Right lobe of liver (tissue), 4 donors: ENCODE measurements around the gene TPM2.

ENCODE experiments used
- CTCF ChIP-seq, 4 donors: fragments of 200-600 bp in 3 of 4; fragments of 450-650 bp in 1 of 4; IDR thresholded peaks; one replicate each; pipeline versions ENCODE4 v1.5.1 to v1.8.0; 2016 to 2022; ENCODE audit warnings: antibody characterized with exemption in 4 of 4, mild to moderate bottlenecking in 2 of 4
- POLR2A ChIP-seq: fragments of 450-650 bp; IDR thresholded peaks from one replicate; pipeline ENCODE4 v1.6.1; 2017; ENCODE audit warnings: antibody characterized with exemption, mild to moderate bottlenecking
- donor health status: DM: no; HTN: no; CAD: no.
- donor health status: DM: no; HTN: no; CAD: no.
- donor health status: DM: no; HTN: yes; CAD: no.

DNA sequence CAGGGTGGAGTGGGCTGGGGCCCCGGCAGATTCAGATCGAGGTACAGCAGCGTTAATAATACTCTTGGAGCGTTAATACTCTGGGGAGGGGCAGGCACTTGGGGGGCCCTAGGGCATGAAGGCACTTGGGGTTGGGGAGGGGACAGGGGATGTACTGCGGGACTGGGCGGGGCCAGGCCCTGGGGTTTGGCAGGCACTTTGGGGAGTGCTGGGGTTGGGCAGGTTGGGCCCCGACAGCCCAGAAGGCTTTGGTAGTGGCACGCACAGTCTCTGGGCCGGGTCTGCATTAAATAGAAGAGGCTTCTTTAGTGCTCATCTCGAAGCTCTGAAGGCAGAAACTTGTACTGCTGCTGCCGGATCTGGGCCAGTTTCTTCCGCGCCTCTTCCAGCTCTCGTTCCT is 7.8 kb upstream of the TPM2 start:
- TF ChIP-seq CTCF (IDR thresholded peaks at IDR 0.05): no peak
- no peak for TF ChIP-seq POLR2A
